Activated T-helper 1 cell treated with Interleukin-2 at 50 U/mL for 16 hours (primary cell): ENCODE data around the gene FNBP1.
"Not testable (repeated sequence)": the region's sequence is repeated elsewhere in the genome, so short reads cannot be mapped to it uniquely, and the experiment has no call there.

Experiments used
- DNase-seq: peaks from one replicate; pipeline ENCODE4 v3.0.0-alpha.2; 2020; ENCODE audit warnings: low read depth

FNBP1 gene

GRCh38 chr9:129953736-129954135 lies 89.3 kb downstream of the FNBP1 start:
- DNase-seq: no peak

- no peak for DNase-seq
Measured at GRCh38 chr9:129952337-129952736, 90.7 kb downstream of the FNBP1 start.

- DNase-seq: no peak
Measured at GRCh38 chr9:129949821-129950220, 93.2 kb downstream of the FNBP1 start.

- DNase-seq: not testable (repeated sequence)
Measured at GRCh38 chr9:129948626-129949025, 94.4 kb downstream of the FNBP1 start.

GRCh38 chr9:129946246-129946995 lies 96.6 kb downstream of the FNBP1 start:
- DNase-seq: no peak

- DNase-seq: no peak
Measured at GRCh38 chr9:129945314-129945713, 97.7 kb downstream of the FNBP1 start.

GRCh38 chr9:129944506-129945116 lies 98.4 kb downstream of the FNBP1 start:
- DNase-seq: peak; percentile 10

- no peak for DNase-seq
Measured at GRCh38 chr9:129939431-129939830, 103.6 kb downstream of the FNBP1 start.

GRCh38 chr9:129938291-129938979 lies 104.6 kb downstream of the FNBP1 start:
- DNase-seq: no peak

- not testable (repeated sequence) for DNase-seq
Measured at GRCh38 chr9:129937879-129938278, 105.1 kb downstream of the FNBP1 start.

- no peak for DNase-seq
Measured at GRCh38 chr9:129936222-129936621, 106.8 kb downstream of the FNBP1 start.

GRCh38 chr9:129934780-129935179 lies 108.2 kb downstream of the FNBP1 start:
- DNase-seq: no peak

- DNase-seq: no peak
Measured at GRCh38 chr9:129934041-129934591, 108.9 kb downstream of the FNBP1 start.

GRCh38 chr9:129933185-129934040 lies 109.6 kb downstream of the FNBP1 start:
- DNase-seq: no peak

GRCh38 chr9:129932303-129933151 lies 110.5 kb downstream of the FNBP1 start:
- no peak for DNase-seq

- no peak for DNase-seq
Measured at GRCh38 chr9:129930743-129931142, 112.2 kb downstream of the FNBP1 start.

- no peak for DNase-seq
Measured at GRCh38 chr9:129929496-129930125, 113.4 kb downstream of the FNBP1 start.

- no peak for DNase-seq
Measured at GRCh38 chr9:129923589-129923988, 119.4 kb downstream of the FNBP1 start.

GRCh38 chr9:129921905-129922304 lies 121.1 kb downstream of the FNBP1 start:
- no peak for DNase-seq

GRCh38 chr9:129919841-129920240 lies 123.1 kb downstream of the FNBP1 start:
- no peak for DNase-seq
